GM03348 (cell line): ENCODE results near the gene PPAN.

Source experiments
- DNase-seq: peaks from one replicate; pipeline ENCODE4 v3.0.0; 2012; ENCODE audit warnings: low spot score

The PPAN gene

DNA sequence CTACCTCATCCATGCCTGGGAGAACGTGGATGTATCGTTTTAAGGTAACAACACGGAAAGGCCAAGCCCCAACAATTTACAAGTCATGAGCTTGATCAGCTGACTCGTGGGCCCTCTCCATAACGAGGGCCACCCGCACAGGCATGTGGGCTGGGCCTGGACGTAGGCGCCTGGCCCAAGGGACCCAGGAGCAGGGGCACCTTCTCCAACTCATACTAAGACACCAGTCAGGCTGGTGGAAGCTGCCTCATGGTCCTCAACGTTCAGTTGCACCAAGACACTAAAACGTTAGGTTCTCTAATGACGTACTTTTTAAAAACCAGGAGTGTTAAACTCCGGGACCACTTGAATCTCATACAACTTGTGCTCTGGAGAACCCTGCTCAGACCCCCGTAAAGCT lies 35.3 kb downstream of the PPAN start:
- no peak for DNase-seq

- DNase-seq, result no peak
Observed at GRCh38 chr19:10141973-10142372, 35.8 kb downstream of the PPAN start.

DNA sequence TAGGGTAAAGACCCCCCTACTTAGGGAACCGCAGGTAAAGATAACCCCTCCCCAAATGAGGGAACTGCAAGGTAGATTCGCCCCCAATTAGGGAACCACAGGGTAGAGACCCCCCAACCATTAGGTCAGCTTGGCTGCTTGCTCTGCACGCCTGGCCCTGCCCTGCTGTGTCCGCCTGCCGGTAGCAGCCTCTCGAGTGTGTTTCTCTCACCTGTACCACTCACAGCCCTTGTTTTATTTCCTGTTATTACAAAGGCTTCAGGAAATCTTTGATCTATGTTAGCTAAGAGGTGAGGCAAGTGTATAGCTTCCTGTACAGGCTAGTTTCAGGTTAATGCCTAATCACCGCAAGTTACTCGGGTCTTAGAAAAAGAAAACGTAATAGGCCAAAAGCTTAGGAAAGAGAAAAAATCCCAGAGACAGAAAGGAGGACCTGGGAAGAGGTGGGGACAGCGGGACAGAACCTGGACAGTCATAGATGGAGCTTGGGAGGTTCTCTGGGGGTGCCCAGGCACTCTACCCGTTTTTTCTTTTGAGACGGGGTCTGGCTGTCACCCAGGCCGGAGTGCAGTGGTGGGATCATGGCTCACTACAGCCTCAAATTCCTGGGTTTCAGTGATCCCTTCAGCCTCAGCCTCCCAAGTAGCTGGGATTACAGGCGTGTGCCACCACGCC lies 36.7 kb downstream of the PPAN start:
- no peak for DNase-seq

- DNase-seq, result no peak
Observed at GRCh38 chr19:10143681-10144080, 37.5 kb downstream of the PPAN start.

DNA sequence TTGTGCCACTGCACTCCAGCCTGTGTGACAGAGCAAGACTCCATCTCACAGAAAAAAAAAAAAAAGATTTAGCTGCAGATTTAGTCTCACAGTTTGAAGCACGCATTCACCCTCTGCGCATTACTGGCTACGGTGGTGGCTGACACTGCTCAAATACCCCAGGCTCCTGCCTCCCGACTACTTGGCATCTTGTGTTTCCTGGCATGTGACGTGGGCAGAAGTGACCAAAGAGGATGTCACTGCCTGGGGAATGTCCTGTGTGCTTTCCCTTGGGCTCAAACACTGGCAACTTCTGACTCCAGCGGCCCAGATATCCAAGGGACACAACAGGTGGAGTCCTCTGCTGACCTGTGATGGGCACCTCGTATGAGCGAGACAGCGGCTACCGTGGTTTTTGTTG lies 38.2 kb downstream of the PPAN start:
- no peak for DNase-seq

DNA sequence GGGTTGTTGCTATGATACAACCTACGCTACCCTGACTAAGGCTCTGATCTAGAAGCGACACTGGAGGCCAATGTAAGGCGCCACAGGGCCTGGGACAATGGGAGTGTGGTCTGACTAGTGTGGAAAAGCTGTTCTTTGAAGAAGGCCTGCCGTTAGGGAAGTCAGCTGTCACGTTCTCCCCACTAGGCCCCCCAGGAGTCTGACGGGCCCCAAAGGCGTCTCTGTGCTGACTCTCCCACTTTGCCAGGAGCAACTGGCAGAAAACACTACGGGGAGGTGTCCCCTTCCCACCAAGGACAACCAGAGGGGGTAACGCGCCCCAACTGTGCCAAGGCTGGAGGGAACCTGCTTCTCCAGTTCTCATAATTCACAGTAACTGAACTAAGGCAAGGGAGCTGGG lies 38.9 kb downstream of the PPAN start:
- DNase-seq, result no peak

GRCh38 chr19:10146142-10146541 lies 40.0 kb downstream of the PPAN start:
- DNase-seq, result no peak

GRCh38 chr19:10149427-10149826 lies 43.3 kb downstream of the PPAN start:
- no peak for DNase-seq

DNA sequence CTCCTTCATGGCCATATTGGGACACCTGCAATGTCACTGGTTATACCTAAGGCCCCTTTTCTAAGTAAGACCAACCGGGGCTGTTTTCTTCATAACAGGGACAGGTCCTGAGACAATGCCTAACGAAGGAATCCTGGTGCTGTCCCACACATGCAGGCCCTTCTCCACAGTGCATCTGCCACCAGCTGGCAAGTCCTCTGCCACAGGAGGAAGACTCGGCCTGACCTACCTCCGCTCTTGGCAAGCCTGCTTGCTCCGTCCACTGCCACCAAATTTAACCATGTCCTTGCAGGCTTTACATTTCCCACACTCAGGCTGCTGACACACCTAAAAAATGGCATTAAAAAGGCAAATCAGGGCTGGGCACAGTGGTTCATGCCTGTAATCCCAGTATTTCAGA lies 45.4 kb downstream of the PPAN start:
- no peak for DNase-seq

GRCh38 chr19:10152100-10152499 lies 45.9 kb downstream of the PPAN start:
- no peak for DNase-seq

DNA sequence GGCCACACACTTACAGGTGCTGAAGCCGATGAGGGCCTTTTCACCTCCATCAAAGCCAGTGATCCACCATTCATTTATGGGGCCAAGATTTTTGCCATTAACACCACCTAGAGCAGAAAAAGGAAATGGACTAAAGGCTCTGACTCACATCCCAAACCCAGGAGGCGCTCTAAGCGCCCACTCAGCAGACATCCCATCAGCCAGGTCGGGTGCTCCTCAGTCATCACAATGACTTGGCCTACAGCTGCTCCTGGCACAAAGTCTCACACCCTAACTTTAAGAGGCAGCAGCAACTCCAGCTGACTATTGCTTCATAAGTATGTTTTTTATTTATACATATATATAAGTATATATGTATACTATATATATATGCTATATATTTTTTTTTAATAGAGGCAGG lies 49.7 kb downstream of the PPAN start:
- DNase-seq, result no peak

DNA sequence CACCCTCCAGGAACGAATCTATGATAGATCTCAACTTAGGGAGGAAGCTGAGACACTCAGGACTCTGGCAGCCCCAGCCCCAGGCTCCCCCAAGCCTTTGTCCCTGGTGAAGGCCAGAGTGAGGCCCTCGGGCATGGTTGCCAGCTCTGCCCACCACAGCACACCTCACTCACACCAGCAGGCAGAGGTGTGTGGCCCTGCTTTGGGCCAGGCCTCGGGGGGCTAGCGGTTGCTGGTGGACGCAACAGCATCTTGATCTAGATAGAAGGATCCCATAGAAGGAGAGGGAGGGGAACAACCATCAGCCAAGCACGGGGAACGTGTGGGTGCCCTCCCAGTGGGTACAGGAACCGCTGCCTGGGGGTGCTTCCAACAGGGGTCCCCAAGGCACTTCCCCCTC lies 51.9 kb downstream of the PPAN start:
- DNase-seq, result no peak

- DNase-seq, result no peak
Observed at GRCh38 chr19:10158485-10158884, 52.3 kb downstream of the PPAN start.

DNA sequence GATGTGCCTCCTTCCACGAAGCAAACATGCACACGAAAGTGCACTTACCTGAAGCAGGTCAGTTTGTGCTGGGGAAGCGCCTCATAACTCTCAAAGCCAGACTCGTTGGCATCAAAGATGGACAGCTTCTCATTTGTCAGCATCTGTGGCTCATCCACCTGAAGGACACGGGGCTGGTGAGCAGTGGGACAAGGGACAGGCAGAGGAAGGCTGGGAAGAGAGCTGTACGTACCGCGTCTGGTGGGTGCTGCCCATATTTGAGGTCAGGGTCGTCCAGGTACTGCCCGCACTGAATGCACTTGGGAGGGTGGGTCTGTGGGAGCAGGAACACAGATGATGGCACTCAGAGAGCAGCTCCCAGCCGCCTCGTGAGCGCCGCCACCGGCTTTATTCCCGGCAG lies 53.4 kb downstream of the PPAN start:
- DNase-seq, result no peak
